ELR (cell line): Measurements from ENCODE around the gene TRPM2.
A peak's percentile ranks its signal among the peaks of the same experiment; 100 is the strongest.
"Not testable (repeated sequence)": the region's sequence is repeated elsewhere in the genome, so short reads cannot be mapped to it uniquely, and the experiment has no call there.

Experiments used
- DNase-seq: peaks from one replicate; pipeline ENCODE4 v3.0.0-alpha.2; 2015; ENCODE audit warnings: low read depth

Gene TRPM2

GRCh38 chr21:44375281-44375651, 21.8 kb downstream of the TRPM2 start:
- no peak for DNase-seq

- no peak for DNase-seq
These were observed 22.4 kb downstream of the TRPM2 start for GRCh38 chr21:44375761-44376241.

- DNase-seq: no peak
These were observed 23.2 kb downstream of the TRPM2 start for GRCh38 chr21:44376606-44377005.

- no peak for DNase-seq
These were observed 23.9 kb downstream of the TRPM2 start for GRCh38 chr21:44377201-44377921.

GRCh38 chr21:44377922-44378645, 24.7 kb downstream of the TRPM2 start:
- no peak for DNase-seq

- DNase-seq: no peak
These were observed 25.5 kb downstream of the TRPM2 start for GRCh38 chr21:44378646-44379514.

- no peak for DNase-seq
These were observed 26.1 kb downstream of the TRPM2 start for GRCh38 chr21:44379515-44379848.

- no peak for DNase-seq
These were observed 26.8 kb downstream of the TRPM2 start for GRCh38 chr21:44379991-44380865.

- no peak for DNase-seq
These were observed 27.5 kb downstream of the TRPM2 start for GRCh38 chr21:44380876-44381275.

GRCh38 chr21:44381874-44382273, 28.5 kb downstream of the TRPM2 start:
- DNase-seq: no peak

GRCh38 chr21:44382536-44382935, 29.1 kb downstream of the TRPM2 start:
- no peak for DNase-seq

GRCh38 chr21:44383216-44383615, 29.8 kb downstream of the TRPM2 start:
- DNase-seq: no peak

GRCh38 chr21:44384968-44385367, 31.5 kb downstream of the TRPM2 start:
- DNase-seq: no peak

- no peak for DNase-seq
These were observed 35.9 kb downstream of the TRPM2 start for GRCh38 chr21:44389335-44389734.

- DNase-seq: no peak
These were observed 37.5 kb downstream of the TRPM2 start for GRCh38 chr21:44390886-44391285.

- DNase-seq: no peak
These were observed 38.1 kb downstream of the TRPM2 start for GRCh38 chr21:44391345-44392091.

GRCh38 chr21:44392185-44392584, 38.8 kb downstream of the TRPM2 start:
- no peak for DNase-seq

- peak; percentile 40 for DNase-seq
These were observed 39.5 kb downstream of the TRPM2 start for GRCh38 chr21:44392916-44393315.

- no peak for DNase-seq
These were observed 41.3 kb downstream of the TRPM2 start for GRCh38 chr21:44394733-44395132.

GRCh38 chr21:44395260-44395659, 41.8 kb downstream of the TRPM2 start:
- no peak for DNase-seq

- DNase-seq: not testable (repeated sequence)
These were observed 43.4 kb downstream of the TRPM2 start for GRCh38 chr21:44396803-44397202.
